IMR-90 (cell line): Measurements from ENCODE around the gene TOR3A.

Experiments
- CTCF ChIP-seq: conservative IDR thresholded peaks from 2 replicates; pipeline ENCODE4 v1.5.1; 2012; ENCODE audit warnings: mild to moderate bottlenecking, low read depth, low read length, improper control_type of control experiment
- POLR2A ChIP-seq: IDR thresholded peaks from 2 replicates; pipeline ENCODE4 v1.6.1; 2012; ENCODE audit warnings: mild to moderate bottlenecking, low read depth, low read length

DNA sequence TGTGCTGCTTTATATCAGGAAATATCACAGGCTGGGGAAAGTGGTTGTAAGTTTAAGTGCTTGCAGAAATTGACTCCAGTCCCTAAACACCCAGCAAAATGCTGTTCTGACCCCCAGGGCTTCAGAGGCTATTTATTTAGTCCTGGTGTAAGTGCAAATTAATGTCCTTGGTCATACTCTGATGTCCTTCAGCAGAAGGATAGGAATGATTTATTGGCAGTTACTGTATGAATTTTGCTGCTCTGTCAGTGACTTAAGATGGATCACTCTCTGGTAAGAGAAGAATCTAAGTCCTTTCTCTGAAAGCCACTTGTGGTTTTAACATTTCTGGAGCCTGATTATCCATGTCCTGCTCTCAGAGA lies 34.3 kb upstream of the TOR3A start:
- TF ChIP-seq POLR2A, result no peak
- TF ChIP-seq CTCF, result no peak
